Tibial nerve (tissue), 4 donors: Measurements from ENCODE around the gene METTL8.
"Not testable (repeated sequence)": the region's sequence is repeated elsewhere in the genome, so short reads cannot be mapped to it uniquely, and the experiment has no call there.

Source experiments
- CTCF ChIP-seq, 5 experiments: fragments of 200-600 bp in 3 of 5; fragments of 450-650 bp in 2 of 5; sonication (generic) in 3 of 5; IDR thresholded peaks; one replicate each; pipeline ENCODE4 v1.5.1; 2016 to 2019; ENCODE audit warnings: antibody characterized with exemption in 5 of 5, mild to moderate bottlenecking in 3 of 5, moderate library complexity in 2 of 5
- EP300 ChIP-seq, 2 donors: sonication (generic); formaldehyde crosslinking; IDR thresholded peaks; one replicate each; pipeline ENCODE4 v1.6.1; 2017; ENCODE audit warnings: antibody characterized with exemption in 2 of 2, mild to moderate bottlenecking in 1 of 2

DNA sequence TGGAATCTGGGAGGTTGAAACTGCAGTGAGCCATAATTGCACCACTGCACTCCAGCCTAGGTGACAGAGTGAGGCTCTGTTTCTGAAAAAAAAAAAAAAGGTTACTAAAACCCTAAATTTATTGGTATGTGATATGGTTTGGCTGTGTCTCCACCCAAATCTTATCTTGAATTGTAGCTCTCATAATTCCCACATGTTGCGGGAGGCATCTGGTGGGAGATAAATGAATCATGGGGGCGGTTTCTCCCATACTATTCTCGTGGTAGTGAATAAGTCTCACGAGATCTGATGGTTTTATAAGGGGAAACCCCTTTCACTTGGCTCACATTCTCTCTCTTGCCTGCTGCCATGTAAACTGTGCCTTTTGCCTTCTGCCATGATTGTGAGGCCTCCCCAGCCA lies 19.1 kb downstream of the METTL8 start:
- TF ChIP-seq CTCF, EP300 (IDR thresholded peaks at IDR 0.05): not testable (repeated sequence)
